Kidney (tissue), 14 donors: Measurements from ENCODE around the gene ACP3. TPM values are rescaled to one million over a fixed set of nuclear protein-coding genes. Genes with fewer than 3 reads are reported as not detected.

Experiments
- DNase-seq, 5 donors: peaks; one replicate each; pipeline ENCODE4 v3.0.0-alpha.2; 2013 to 2020
- FAIRE-seq: peaks from 2 replicates; lab custom pipeline; 2012; peaks lifted over from hg19 to GRCh38; lab: Jason Lieb, UNC
- H3K27ac ChIP-seq, 2 donors: one replicate each; pipeline ENCODE4 v1.7.0; 2013; ENCODE audit warnings: low read depth in 2 of 2, low read length in 2 of 2, inconsistent platforms in 1 of 2
- H3K27me3 ChIP-seq: one replicate; pipeline ENCODE4 v1.7.1; 2013; ENCODE audit warnings: low read length, inconsistent platforms; ENCODE audit not compliant: control insufficient read depth, insufficient read depth
- H3K36me3 ChIP-seq, 3 donors: one replicate each; pipeline versions ENCODE4 v1.7.0 to v1.7.1; 2013; ENCODE audit warnings: low read length in 3 of 3, control low read depth in 1 of 3, inconsistent platforms in 1 of 3; ENCODE audit not compliant: insufficient read depth in 3 of 3, control insufficient read depth in 2 of 3
- H3K4me1 ChIP-seq, 3 donors: one replicate each; pipeline versions ENCODE4 v1.7.0 to v1.7.1; 2013; ENCODE audit warnings: low read length in 3 of 3, inconsistent platforms in 1 of 3, low read depth in 1 of 3; ENCODE audit not compliant: control insufficient read depth in 2 of 3, insufficient read depth in 2 of 3
- H3K4me3 ChIP-seq, 3 donors: one replicate each; pipeline versions ENCODE4 v1.7.0 to v1.8.1; 2013; ENCODE audit warnings: low read length in 3 of 3, control low read depth in 1 of 3, inconsistent platforms in 1 of 3
- H3K9ac ChIP-seq, 3 donors: one replicate each; pipeline versions ENCODE4 v1.7.0 to v1.7.1; 2013; ENCODE audit warnings: low read length in 3 of 3, control low read depth in 1 of 3, inconsistent platforms in 1 of 3
- H3K9me3 ChIP-seq, 3 donors: one replicate each; pipeline versions ENCODE4 v1.7.0 to v1.7.1; 2013; ENCODE audit warnings: low read length in 3 of 3, control low read depth in 1 of 3, inconsistent platforms in 1 of 3; ENCODE audit not compliant: control insufficient read depth in 2 of 3, insufficient read depth in 1 of 3
- intact Hi-C: fragments of 100-400 bp; cut with DNase I; formaldehyde crosslinking; loops from one replicate; pipeline ENCODE4 v1.11.1; 2022
- polyA plus RNA-seq: library from polyadenylated mRNA; stranded (reverse); fragments of 350-450 nt; fragmentation: Illumina TruSeq; extraction: RNeasy Lipid Tissue Mini Kit (QIAGEN cat#74804); gene quantifications from one replicate; pipeline ENCODE4 v1.2.3, GENCODE V29; 2014; ENCODE audit warnings: low read depth, low replicate concordance; ENCODE audit not compliant: insufficient read depth
- total RNA-seq: library from RNA; stranded (reverse); fragmentation: NEBNext Ultra II Directional; extraction: Animal tissue kit (Norgen Biotek cat#: 25700); gene quantifications from one replicate; pipeline ENCODE4 v1.2.1, GENCODE V29; 2021
- TF ChIP-seq, protein P1 (sequence below): IDR thresholded peaks from 3 replicates; pipeline ENCODE4 v1.5.1; 2012; ENCODE audit warnings: mild to moderate bottlenecking, moderate library complexity, borderline replicate concordance; ENCODE audit not compliant: insufficient read depth; ENCODE audit errors: extremely low read depth
- donor health status: control.
- donor health status: control.
- donor health status: control.
- donor health status: control.
- donor health status: control.
- donor health status: DM: yes; HTN: yes; CAD: no.
- donor health status: Normal renal cell carcinoma (clear cell type).

ACP3 gene
- total and polyA plus RNA-seq, 2 donors from 2014 or later = 31.8 to 67.8 TPM

DNA sequence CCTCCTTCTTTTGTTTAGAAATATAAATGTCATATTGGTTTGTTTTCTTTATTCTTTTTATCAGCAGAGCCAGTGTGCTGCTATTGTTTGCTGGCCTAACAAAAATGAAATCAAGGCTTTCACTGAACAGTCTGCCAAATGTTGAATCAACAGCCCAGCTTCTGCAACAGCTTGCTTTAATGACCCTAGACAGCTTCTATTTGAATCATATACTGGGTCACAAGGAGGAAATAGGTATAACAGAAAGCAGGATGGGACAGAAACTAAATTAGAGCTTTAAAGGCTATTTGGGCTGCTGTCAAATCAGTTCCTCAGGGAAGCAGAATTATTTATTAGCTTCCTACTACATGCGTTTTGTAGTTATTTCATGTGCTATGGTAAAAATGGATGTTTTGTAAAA lies 88.0 kb downstream of the ACP3 start:
- intact Hi-C loops = no loop called here
- FAIRE-seq = no peak
- H3K9ac ChIP-seq = no peak overlapping the region

DNA sequence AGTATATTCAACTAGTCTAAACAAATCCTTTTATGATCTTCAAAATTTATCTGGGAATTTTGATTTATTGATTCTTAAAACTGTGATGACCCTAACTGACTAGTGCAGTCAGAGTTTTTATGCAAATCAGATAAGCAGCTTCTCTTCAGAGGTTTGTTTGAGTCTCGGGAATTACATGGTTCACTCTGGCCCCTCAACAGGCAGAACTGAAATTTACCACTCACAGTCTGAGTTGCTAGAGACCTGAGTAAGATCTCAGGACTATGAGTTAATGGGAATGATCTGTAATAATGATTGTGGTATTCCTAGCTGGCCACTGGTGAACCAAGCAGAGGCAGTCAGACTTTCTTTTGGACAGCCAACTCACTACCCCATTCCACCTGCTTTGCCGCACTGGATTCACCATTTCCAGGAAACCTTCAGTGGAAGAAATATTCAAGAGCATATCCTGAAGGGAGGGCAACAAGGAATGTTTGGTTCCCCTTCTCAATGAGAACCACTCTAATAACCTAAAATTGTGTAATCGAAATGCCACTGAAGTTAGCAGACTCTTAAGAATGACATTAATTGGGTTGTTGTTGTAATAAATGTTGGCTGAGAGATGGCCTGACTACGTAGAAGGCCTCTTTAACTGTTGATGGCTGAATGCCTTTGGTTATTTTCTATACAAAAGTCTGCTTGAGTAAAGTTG lies 88.5 kb downstream of the ACP3 start:
- Histone ChIP-seq H3K36me3 (no peaks in the 10 kb centered on the region), H3K9ac (no peak overlapping the region), H3K4me1 (no peaks in the 10 kb centered on the region), H3K27ac (no peak overlapping the region), H3K4me3 (no peak overlapping the region), H3K9me3 (no peaks in the 10 kb centered on the region), H3K27me3 (no peaks in the 10 kb centered on the region)
- TF ChIP-seq, protein P1, sequence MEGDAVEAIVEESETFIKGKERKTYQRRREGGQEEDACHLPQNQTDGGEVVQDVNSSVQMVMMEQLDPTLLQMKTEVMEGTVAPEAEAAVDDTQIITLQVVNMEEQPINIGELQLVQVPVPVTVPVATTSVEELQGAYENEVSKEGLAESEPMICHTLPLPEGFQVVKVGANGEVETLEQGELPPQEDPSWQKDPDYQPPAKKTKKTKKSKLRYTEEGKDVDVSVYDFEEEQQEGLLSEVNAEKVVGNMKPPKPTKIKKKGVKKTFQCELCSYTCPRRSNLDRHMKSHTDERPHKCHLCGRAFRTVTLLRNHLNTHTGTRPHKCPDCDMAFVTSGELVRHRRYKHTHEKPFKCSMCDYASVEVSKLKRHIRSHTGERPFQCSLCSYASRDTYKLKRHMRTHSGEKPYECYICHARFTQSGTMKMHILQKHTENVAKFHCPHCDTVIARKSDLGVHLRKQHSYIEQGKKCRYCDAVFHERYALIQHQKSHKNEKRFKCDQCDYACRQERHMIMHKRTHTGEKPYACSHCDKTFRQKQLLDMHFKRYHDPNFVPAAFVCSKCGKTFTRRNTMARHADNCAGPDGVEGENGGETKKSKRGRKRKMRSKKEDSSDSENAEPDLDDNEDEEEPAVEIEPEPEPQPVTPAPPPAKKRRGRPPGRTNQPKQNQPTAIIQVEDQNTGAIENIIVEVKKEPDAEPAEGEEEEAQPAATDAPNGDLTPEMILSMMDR = no peak
- no peak for DNase-seq
- intact Hi-C loops = no loop called here
- no peak for FAIRE-seq

More for the DNA sequence above, 88.0 kb downstream of the ACP3 start:
- TF ChIP-seq, protein P1 = no peak
- Histone ChIP-seq H3K36me3 (no peaks in the 10 kb centered on the region), H3K27ac (no peak overlapping the region), H3K27me3 (no peaks in the 10 kb centered on the region), H3K4me3 (no peak overlapping the region), H3K9me3 (no peaks in the 10 kb centered on the region), H3K4me1 (no peaks in the 10 kb centered on the region)
- DNase-seq = peak in 1 of 5 donors; percentile 39

DNA sequence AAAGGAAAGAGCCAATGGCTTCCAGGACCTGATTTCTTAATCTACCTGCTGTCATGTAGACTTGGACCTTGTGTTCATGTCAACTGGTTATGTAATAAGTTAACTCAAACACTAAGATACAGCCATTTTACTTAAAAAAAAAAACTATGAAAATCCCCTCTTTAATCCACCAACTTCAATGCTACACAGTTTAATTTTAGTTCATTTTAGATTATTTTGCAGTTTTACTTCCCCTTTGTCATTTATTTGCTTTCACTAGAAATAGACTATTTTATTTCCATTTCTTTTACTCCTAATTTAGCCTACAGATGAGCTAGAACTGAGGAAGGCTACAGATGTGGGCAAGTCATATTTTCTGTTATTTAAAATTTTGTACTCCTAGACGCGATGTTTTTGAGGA lies 89.4 kb downstream of the ACP3 start:
- H3K9me3 ChIP-seq = no peaks in the 10 kb centered on the region
- no peaks in the 10 kb centered on the region for H3K36me3 ChIP-seq
- H3K9ac ChIP-seq = no peak overlapping the region
- H3K4me1 ChIP-seq = no peaks in the 10 kb centered on the region
- no peak overlapping the region for H3K4me3 ChIP-seq
- no peaks in the 10 kb centered on the region for H3K27me3 ChIP-seq
- no peak overlapping the region for H3K27ac ChIP-seq
- TF ChIP-seq, protein P1 = no peak
- intact Hi-C loops = no loop called here
- DNase-seq (no peak), FAIRE-seq (no peak)

DNA sequence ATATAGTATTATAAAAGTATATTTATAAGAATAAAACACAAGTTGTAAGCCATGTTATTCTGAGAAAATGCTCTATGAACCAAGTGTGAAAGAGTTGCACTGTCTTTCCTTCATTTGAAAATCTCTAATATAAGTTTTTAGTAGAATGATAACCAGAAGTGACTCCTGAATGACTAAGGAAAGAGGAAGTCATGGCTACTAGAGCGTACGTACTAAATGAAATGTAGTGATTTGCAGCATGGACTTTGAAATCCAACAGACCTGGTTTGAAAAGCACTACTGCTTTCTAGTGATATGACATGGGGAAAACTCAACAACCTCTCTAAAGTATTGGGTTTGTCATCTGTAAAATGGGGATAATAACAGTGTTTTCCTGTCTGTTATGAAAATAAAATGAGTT lies 89.8 kb downstream of the ACP3 start:
- H3K36me3 ChIP-seq = no peaks in the 10 kb centered on the region
- FAIRE-seq (no peak), DNase-seq (no peak)
- intact Hi-C loops = no loop called here
- no peak overlapping the region for H3K9ac ChIP-seq
- no peaks in the 10 kb centered on the region for H3K4me1 ChIP-seq
- no peaks in the 10 kb centered on the region for H3K9me3 ChIP-seq
- TF ChIP-seq, protein P1 = no peak
- H3K27me3 ChIP-seq = no peaks in the 10 kb centered on the region
- H3K27ac ChIP-seq = no peak overlapping the region
- H3K4me3 ChIP-seq = no peak overlapping the region
